ENCODE results near the gene SLC25A45. TPM values are rescaled to one million over a fixed set of nuclear protein-coding genes. Genes with fewer than 3 reads are reported as not detected.
"Not testable (repeated sequence)": the region's sequence is repeated elsewhere in the genome, so short reads cannot be mapped to it uniquely, and the experiment has no call there.

SLC25A45 gene
- total RNA-seq, 1 donor from 2014 or later = 19.4 TPM

DNA sequence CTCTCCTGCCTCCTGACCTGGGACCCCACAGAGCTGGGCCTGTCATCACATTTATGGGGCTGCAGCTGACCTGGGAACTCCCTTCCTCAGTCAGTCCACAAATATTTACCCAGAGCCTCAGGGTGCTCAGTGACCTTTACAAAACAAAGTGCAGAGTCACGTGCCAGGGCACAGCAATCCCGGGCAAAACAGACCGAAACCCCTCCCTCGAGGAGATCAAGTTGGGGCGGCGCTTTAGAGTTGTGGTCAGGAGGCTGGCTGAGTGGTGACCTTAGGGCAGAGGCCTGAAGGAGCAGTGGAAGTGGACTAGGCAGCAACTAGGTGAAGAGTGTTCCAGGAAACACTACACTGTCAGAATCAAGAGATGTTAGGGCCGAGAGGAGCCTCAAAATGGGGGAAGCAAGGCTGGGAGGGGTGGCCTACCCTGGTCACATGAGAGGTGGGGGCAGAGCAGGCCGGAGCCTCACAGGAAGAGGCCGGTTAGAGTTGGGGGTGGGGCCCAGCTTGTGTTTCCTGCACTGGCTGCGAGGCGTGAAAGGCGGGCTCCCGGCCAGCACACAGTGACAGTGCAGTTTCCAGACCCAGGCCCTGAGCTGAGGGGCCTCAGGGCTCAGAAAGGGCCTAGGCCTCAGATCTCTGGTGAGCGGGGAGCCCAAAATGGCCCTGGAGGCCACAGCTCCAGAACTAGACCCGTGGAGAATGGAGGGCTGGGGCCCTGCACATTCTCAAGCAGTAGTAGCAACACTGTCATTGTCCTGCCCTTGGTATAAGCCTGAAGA is 36.4 kb upstream of the SLC25A45 start:
- Mint-ChIP-seq H3K36me3 (ENCODE audit: low read depth) (peaks cover 13% of the 10 kb centered on the region), H3K27ac (peak overlapping the region; percentile 100), H3K4me1 (ENCODE audit: low read depth) (peaks cover 57% of the 10 kb centered on the region), H3K4me3 (peak overlapping the region; percentile 99), H3K27me3 (ENCODE audit: insufficient read depth) (peaks cover 9% of the 10 kb centered on the region), H3K9me3 (no peaks in the 10 kb centered on the region)
- peak; percentile 88 for DNase-seq (ENCODE audit: low spot score)
- intact Hi-C loops (cut with micrococcal nuclease) = loop anchor here (1.0 to 2.0 kb wide), 6 partner anchors 7 to 121 kb away; partner anchors contain the start of genes SLC25A45 and TIGD3

DNA sequence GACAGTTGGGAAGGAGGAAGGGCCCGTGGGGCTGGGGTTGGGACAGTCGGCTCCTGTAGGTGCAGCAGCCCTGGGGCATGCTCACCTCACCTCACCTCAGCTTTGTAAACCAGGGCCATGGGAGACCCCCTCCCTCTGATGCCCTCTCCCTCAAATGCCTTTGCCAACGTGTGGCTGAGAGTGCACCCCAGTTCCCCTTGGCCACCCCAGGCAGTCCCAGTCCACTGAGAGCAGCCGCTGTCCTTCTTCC is 35.9 kb upstream of the SLC25A45 start:
- peaks cover 57% of the 10 kb centered on the region for H3K4me1 Mint-ChIP-seq (ENCODE audit: low read depth)
- intact Hi-C loops (cut with micrococcal nuclease) = loop anchor here (1.0 to 2.0 kb wide), 4 partner anchors 8 to 122 kb away; partner anchors contain the start of gene TIGD3

DNA sequence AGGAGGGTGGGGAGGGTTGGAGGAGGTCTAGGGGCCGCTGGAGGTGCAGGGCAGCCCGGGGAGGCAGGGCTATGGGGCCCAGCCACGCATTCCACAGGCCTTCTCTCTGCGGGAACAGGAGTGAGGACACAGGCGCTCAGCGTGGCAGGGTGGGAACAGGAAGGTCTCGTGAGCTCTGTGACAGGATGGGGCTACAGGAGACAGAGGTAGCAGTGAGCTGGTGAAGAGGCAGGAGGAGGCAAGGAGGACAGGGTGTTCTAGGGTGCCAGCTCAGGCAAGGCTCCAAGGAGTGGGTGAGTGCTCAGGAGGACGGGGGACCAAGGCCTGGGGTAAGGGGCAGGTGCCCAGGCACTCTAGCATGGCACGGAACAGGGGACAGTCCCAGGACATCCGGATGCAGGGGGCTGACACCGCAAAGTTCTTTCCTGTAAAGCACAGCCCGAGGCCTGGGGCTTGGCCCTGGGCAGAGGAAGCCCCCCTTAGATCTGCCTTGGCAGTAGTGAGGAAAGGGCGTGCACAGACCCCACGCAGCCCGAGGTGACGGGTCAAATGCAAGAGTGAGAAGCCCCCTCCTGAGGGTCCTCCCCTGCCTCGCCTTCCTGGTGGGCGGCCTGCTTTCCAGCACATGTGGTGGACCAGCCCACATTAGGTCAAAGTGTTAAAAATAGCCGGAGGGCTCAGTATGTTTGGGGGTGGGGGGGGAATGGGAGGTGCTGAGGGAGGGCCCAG is 35.4 kb upstream of the SLC25A45 start:
- H3K9me3 Mint-ChIP-seq = no peaks in the 10 kb centered on the region
- H3K27me3 Mint-ChIP-seq (ENCODE audit: insufficient read depth) = peaks cover 5% of the 10 kb centered on the region
- peaks cover 57% of the 10 kb centered on the region for H3K4me1 Mint-ChIP-seq (ENCODE audit: low read depth)
- intact Hi-C loops (cut with micrococcal nuclease) = loop anchor here (1.0 to 2.0 kb wide), 4 partner anchors 8 to 122 kb away; partner anchors contain the start of gene TIGD3
- peak; percentile 30 for DNase-seq (ENCODE audit: low spot score)
- H3K36me3 Mint-ChIP-seq (ENCODE audit: low read depth) = peaks cover 9% of the 10 kb centered on the region
- peak overlapping the region; percentile 99 for H3K4me3 Mint-ChIP-seq
- H3K27ac Mint-ChIP-seq = peak overlapping the region; percentile 100

More for the DNA sequence above, 35.9 kb upstream of the SLC25A45 start:
- DNase-seq (ENCODE audit: low spot score) = no peak
- no peaks in the 10 kb centered on the region for H3K9me3 Mint-ChIP-seq
- H3K27ac Mint-ChIP-seq = peak overlapping the region; percentile 100
- H3K4me3 Mint-ChIP-seq = peak overlapping the region; percentile 99
- peaks cover 7% of the 10 kb centered on the region for H3K27me3 Mint-ChIP-seq (ENCODE audit: insufficient read depth)
- peaks cover 9% of the 10 kb centered on the region for H3K36me3 Mint-ChIP-seq (ENCODE audit: low read depth)

DNA sequence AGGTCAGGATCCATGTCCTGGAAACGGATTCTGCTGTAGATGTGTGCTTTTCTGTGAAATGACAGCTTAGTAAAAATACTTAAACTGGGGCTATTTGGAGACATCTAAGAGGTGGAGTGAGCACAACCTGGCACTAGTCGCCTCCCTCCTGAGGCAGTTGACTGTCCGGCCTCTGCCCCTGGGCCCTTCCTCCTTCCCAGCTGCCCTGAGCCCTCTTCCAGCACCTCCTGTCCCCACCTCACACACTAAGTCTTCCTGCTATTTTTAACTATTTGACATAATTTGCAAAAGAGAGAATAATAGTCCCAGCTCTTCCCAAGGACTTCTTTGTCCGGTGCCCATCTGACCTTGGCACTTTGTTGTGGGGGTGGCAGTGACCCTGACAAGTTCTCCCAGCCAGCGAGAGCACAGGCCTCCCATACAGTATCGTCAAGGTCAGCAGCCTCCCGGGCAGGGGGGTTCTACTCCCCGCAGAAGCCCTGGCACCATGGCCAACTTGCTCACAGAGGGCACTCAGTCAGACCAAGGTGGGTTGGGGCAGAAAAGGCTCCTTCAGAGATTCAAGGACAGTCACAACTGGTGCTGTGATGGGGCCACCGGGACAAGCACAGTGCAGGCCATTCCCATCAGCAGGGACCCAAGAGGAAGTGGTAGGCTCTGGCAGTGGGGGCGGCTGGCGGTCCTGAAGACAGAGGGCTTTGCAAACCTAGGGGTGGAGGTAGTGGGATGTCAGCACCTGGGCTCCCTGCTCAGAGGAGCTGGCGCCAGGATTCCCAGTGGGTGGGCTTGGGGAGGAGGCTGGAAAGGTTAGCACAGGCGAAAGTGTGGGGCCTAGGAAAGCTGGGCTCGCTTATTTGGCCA is 34.6 kb upstream of the SLC25A45 start:
- Mint-ChIP-seq H3K36me3 (ENCODE audit: low read depth) (peaks cover 5% of the 10 kb centered on the region), H3K27ac (peak overlapping the region; percentile 100), H3K4me1 (ENCODE audit: low read depth) (peaks cover 57% of the 10 kb centered on the region), H3K4me3 (peak overlapping the region; percentile 99), H3K27me3 (ENCODE audit: insufficient read depth) (no peaks in the 10 kb centered on the region), H3K9me3 (no peaks in the 10 kb centered on the region)
- intact Hi-C loops (cut with micrococcal nuclease) = loop anchor here (1.0 kb wide), 3 partner anchors 16 to 93 kb away; no protein-coding TSS in a partner anchor
- no peak for DNase-seq (ENCODE audit: low spot score)

DNA sequence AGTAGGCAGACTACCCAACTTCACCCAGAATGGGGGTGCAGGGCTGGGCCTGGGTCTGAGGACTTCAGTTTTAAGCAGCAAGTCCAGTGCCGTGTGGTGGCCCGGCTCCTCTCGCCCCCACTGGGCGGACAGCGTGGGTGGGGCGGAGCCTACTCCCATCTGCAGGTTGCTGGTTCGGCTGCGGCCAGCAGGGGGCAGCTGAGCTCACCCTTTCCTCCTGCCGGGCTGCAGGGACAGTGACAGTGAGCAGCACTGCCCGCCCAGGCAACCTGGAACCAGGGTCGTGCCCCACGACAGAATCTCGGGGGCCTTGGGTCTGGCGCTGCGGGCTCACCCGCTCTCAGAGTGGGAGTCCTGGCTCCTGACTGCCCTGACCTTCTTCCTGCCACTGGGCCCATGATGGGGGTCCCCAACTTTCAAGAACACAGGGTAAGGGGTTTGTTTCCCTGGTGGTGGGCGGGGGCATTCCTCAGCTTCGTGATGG is 33.9 kb upstream of the SLC25A45 start:
- peaks cover 55% of the 10 kb centered on the region for H3K4me1 Mint-ChIP-seq (ENCODE audit: low read depth)
- no peaks in the 10 kb centered on the region for H3K27me3 Mint-ChIP-seq (ENCODE audit: insufficient read depth)
- intact Hi-C loops (cut with micrococcal nuclease) = loop anchor here (1.0 kb wide), 3 partner anchors 17 to 94 kb away; no protein-coding TSS in a partner anchor
- DNase-seq (ENCODE audit: low spot score) = peak; percentile 87
- peaks cover 5% of the 10 kb centered on the region for H3K36me3 Mint-ChIP-seq (ENCODE audit: low read depth)
- H3K9me3 Mint-ChIP-seq = no peaks in the 10 kb centered on the region
- peak overlapping the region; percentile 99 for H3K4me3 Mint-ChIP-seq
- peak overlapping the region; percentile 100 for H3K27ac Mint-ChIP-seq

DNA sequence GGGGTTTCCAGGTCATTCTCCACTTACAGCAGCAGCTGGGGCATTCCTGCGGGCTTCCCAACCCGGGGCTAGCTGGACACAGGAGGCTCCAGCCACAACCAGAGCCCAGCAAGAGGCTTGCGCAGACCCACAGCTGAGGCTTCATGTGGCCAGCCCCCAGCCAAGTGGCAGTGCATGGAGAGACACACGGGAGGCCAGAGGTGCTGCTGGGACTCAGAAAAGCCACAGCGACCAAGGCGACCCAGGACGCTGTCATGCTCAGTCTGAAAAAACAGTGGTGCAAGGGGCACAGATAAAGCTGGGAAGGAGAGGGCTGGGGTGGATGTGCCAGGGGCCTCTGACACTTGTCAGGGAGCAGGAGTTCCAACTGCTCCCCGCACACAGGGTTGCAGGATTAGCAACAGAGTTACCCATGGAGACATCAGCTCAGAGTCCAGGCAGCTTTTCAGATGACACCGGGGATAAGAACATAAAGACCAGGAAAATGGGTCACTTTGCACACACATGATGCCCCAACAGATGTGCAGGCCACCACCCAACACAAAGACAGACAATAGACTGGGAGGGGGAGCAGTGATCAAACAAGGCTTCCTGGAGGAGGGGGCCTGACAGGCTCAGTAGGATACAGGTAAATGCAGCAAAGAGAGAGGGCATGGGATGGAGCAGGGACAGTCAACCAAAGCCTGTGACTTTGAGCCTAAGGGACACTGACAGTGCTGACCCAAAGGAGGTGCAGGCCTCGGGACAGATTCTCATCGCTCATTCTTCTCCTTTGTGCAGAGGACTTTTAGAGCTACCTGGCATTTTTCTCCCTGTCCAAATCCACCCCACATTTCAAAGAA is 33.3 kb upstream of the SLC25A45 start:
- Mint-ChIP-seq H3K27me3 (ENCODE audit: insufficient read depth) (no peaks in the 10 kb centered on the region), H3K4me1 (ENCODE audit: low read depth) (peaks cover 48% of the 10 kb centered on the region), H3K4me3 (peak overlapping the region; percentile 99), H3K36me3 (ENCODE audit: low read depth) (peaks cover 9% of the 10 kb centered on the region), H3K27ac (peak overlapping the region; percentile 18), H3K9me3 (no peaks in the 10 kb centered on the region)
- intact Hi-C loops (cut with micrococcal nuclease) = loop anchor here (1.0 kb wide), 3 partner anchors 18 to 95 kb away; no protein-coding TSS in a partner anchor
- no peak for DNase-seq (ENCODE audit: low spot score)

DNA sequence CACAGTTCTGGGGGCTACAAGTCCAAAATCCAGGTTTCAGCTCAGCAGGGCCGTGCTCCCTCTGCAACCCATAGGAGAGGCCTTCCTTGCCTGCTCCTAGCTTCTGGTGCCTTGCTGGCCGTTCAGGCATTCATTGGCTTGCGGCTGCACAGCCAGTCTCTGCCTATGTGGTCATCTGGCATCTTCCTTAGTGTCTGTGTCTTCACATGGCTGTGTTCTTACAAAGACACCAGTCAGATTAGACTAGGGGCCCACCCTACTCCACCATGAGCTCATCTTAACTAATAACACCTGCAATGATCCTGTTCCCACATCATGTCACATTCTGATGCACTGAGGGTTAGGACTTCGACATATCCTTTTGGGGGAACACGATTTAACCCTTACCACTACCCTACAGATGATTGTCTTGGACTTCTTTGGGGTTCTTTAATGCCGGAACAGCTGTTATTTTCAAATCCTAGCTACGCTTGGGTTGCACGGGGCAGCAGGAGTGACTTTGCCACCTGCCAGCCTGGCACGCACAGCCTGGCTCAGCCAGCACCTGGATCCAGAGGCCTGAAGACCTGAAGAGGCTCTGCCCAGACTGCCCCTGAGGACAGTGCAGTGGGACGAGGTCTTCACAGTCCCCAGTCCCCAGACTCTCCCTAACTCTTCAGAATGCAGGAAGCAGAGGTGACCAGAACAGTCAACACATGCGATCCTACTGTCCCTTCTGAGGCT is 32.5 kb upstream of the SLC25A45 start:
- Mint-ChIP-seq H3K27ac (no peak overlapping the region), H3K4me3 (no peak overlapping the region)
- intact Hi-C loops (cut with micrococcal nuclease) = no loop called here

DNA sequence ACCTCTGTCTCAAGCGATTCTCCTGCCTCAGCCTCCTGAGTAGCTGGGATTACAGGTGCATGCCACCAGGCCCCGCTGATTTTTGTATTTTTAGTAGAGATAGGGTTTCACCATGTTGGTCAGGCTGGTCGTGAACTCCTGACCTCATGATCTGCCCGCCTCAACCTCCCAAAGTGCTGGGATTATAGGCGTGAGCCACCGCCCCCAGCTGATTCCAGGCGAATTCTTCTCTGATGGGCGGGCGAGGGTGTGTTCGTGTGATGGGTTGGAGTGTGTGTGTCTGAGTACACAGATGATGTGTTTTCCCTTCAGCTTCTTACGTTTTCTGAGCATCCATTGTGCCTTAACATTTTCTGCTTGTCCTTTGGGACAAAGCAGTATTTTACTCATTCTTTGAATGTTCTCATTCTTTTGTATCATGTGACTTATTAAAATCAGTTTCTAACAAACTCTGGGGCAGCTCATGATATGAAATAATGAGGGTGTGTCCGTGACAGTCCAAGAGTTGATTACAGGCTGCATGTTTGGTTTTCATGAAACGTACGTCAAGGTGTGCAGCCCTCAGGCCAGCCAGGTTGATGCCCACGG is 30.7 kb upstream of the SLC25A45 start:
- Mint-ChIP-seq H3K4me1 (ENCODE audit: low read depth) (peaks cover 27% of the 10 kb centered on the region), H3K36me3 (ENCODE audit: low read depth) (peaks cover 17% of the 10 kb centered on the region)
- DNase-seq (ENCODE audit: low spot score); intact Hi-C loops (cut with micrococcal nuclease); H3K27ac Mint-ChIP-seq; H3K9me3 Mint-ChIP-seq; H3K27me3 Mint-ChIP-seq (ENCODE audit: insufficient read depth); H3K4me3 Mint-ChIP-seq: not testable (repeated sequence)

More for the DNA sequence above, 32.5 kb upstream of the SLC25A45 start:
- H3K4me1 Mint-ChIP-seq (ENCODE audit: low read depth) = peaks cover 42% of the 10 kb centered on the region
- H3K9me3 Mint-ChIP-seq = no peaks in the 10 kb centered on the region
- no peaks in the 10 kb centered on the region for H3K27me3 Mint-ChIP-seq (ENCODE audit: insufficient read depth)
- DNase-seq (ENCODE audit: low spot score) = no peak
- peaks cover 9% of the 10 kb centered on the region for H3K36me3 Mint-ChIP-seq (ENCODE audit: low read depth)

DNA sequence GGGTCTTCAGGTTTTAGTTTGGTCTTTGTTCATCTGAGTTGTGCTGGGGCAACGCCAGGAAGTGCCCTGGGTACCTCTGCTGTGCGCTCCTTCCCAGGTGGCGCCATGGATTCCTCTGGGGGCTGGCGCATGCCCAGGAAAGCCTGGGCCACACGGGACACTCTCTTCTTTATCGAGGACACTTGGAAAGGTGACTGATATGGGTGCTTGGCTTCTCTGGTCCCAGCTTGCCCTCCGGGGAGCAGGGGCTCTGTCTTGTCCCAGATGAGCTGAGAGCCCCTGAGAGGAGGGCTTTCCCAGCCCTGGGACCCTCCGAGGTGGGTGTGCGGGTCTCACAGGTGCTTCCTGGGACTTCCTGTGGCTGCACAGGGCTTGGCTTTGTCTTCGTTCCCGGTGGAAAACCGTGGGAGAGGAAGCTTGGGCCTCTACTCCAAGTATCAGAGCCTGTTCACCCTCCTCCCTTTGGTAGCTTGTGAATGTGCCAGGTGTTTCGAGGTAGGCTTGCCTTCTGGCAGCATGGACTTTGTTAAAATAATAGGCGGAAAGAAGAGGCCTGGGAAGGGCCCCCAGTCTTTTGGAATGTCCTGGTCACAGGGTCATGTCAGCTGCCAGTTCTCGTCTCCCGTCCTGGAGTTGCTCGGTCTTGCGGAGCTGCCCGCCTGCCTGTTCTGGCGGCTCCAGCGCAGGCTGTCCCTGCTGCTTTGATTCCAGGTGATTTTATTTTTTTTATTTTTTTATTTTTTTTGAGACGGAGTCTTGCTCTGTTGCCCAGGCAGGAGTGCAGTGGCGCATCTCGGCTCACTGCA is 30.0 kb upstream of the SLC25A45 start:
- H3K4me3 Mint-ChIP-seq = no peak overlapping the region
- H3K27ac Mint-ChIP-seq = no peak overlapping the region
- H3K9me3 Mint-ChIP-seq = no peaks in the 10 kb centered on the region
- H3K4me1 Mint-ChIP-seq (ENCODE audit: low read depth) = peaks cover 20% of the 10 kb centered on the region
- H3K27me3 Mint-ChIP-seq (ENCODE audit: insufficient read depth) = no peaks in the 10 kb centered on the region
- no peak for DNase-seq (ENCODE audit: low spot score)
- intact Hi-C loops (cut with micrococcal nuclease) = no loop called here
- H3K36me3 Mint-ChIP-seq (ENCODE audit: low read depth) = peaks cover 17% of the 10 kb centered on the region

DNA sequence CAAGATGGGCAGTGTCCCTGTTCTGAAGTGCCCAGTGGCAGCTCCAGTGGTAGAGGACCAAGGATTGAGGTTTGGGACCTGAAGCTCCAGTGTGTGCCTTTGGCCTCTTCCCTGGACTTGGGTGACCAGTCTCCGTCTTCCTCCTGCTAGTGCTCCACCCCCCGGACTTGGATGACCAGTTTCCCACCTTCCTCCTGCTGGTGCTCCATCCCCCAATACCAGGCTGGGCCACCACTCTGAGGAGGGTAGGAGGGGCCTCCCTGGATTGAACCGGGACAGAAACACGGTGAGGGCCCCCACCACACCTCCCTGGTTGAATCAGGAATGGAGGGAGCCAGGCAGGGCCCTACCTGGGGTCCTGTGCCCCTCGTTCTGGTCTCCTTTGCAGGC is 29.2 kb upstream of the SLC25A45 start:
- Mint-ChIP-seq H3K4me1 (ENCODE audit: low read depth) (peaks cover 12% of the 10 kb centered on the region), H3K4me3 (no peak overlapping the region), H3K36me3 (ENCODE audit: low read depth) (peaks cover 17% of the 10 kb centered on the region), H3K9me3 (no peaks in the 10 kb centered on the region), H3K27ac (no peak overlapping the region), H3K27me3 (ENCODE audit: insufficient read depth) (no peaks in the 10 kb centered on the region)
- intact Hi-C loops (cut with micrococcal nuclease) = no loop called here
- no peak for DNase-seq (ENCODE audit: low spot score)
